A673 (cell line): ENCODE results near the gene SPRR1A.

Source experiments
- CTCF ChIP-seq: fragments of 300-800, 200-600 bp; sonication (generic); conservative IDR thresholded peaks from 2 replicates; pipeline ENCODE4 v1.5.1; 2017; ENCODE audit warnings: low read depth, mild to moderate bottlenecking, antibody characterized with exemption, low read length, moderate library complexity, mixed read lengths
- EZH2 ChIP-seq: fragments of 200-600 bp; sonication (generic); IDR thresholded peaks from 2 replicates; pipeline ENCODE4 v1.6.1; 2017; ENCODE audit warnings: borderline replicate concordance, low read depth, mild to moderate bottlenecking, mixed read lengths, antibody characterized with exemption, low read length; ENCODE audit not compliant: poor library complexity, severe bottlenecking

DNA sequence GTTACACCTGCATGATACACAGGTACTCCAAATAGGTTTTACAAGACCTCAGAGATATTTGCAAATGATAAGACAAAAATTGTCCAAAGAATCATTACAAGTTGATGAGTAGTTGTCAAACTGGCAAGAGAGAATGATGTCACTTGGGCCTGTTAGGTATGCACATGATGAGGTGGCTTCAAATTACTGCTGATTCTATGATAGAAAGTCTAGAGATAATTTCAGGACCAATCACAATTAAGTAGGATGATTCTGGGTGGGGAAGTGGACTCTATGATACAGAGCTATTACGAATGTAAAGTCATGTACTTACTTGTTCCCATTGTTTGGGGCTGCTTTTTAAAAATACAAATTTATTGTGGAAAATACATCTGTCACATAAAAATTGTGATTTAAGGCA, 41.9 kb downstream of the SPRR1A start:
- TF ChIP-seq CTCF: no peak
- no peak for TF ChIP-seq EZH2
